Measurements from ENCODE around the gene EPN1. TPM values are rescaled to one million over a fixed set of nuclear protein-coding genes. Genes with fewer than 3 reads are reported as not detected.

EPN1 gene
- total RNA-seq, 1 donor from 2014 or later, result 65.2 TPM

DNA sequence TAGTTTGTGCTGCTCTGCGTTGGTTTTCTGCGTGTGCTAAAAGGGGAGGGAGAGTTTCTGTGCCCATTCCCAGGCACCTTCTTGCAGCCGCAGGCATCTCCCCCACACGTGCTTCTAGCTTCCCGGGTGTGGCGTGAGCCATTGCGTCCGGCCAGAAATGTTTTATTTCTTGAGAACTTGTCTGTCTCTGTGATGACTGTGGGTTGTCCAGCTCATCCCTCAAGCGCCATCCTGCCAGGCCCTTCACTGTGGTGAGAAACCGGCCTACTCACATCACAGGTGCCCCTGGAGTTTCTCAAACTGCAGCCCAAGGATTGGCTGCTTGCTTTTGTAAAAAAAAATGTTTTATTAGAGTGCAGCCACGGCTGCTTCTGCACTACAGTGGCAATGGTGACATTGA, 24.2 kb downstream of the EPN1 start:
- no peak overlapping the region for H3K4me3 Mint-ChIP-seq
- POLR2A ChIA-PET, result no interaction called here
- DNase-seq, result no peak
- no peak for ATAC-seq (ENCODE audit: low read depth)
- no peak overlapping the region for H3K27ac Mint-ChIP-seq
- peaks cover 6% of the 10 kb centered on the region for H3K4me1 Mint-ChIP-seq
- H3K36me3 Mint-ChIP-seq (ENCODE audit: low read depth), result peaks cover 57% of the 10 kb centered on the region
- intact Hi-C loops (cut with micrococcal nuclease), result no loop called here
- TF ChIP-seq, protein P1, sequence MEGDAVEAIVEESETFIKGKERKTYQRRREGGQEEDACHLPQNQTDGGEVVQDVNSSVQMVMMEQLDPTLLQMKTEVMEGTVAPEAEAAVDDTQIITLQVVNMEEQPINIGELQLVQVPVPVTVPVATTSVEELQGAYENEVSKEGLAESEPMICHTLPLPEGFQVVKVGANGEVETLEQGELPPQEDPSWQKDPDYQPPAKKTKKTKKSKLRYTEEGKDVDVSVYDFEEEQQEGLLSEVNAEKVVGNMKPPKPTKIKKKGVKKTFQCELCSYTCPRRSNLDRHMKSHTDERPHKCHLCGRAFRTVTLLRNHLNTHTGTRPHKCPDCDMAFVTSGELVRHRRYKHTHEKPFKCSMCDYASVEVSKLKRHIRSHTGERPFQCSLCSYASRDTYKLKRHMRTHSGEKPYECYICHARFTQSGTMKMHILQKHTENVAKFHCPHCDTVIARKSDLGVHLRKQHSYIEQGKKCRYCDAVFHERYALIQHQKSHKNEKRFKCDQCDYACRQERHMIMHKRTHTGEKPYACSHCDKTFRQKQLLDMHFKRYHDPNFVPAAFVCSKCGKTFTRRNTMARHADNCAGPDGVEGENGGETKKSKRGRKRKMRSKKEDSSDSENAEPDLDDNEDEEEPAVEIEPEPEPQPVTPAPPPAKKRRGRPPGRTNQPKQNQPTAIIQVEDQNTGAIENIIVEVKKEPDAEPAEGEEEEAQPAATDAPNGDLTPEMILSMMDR (IDR thresholded peaks at IDR 0.05), result no peak
- no peaks in the 10 kb centered on the region for H3K27me3 Mint-ChIP-seq
- H3K9me3 Mint-ChIP-seq, result no peaks in the 10 kb centered on the region
- CTCF ChIA-PET, result no interaction called here

DNA sequence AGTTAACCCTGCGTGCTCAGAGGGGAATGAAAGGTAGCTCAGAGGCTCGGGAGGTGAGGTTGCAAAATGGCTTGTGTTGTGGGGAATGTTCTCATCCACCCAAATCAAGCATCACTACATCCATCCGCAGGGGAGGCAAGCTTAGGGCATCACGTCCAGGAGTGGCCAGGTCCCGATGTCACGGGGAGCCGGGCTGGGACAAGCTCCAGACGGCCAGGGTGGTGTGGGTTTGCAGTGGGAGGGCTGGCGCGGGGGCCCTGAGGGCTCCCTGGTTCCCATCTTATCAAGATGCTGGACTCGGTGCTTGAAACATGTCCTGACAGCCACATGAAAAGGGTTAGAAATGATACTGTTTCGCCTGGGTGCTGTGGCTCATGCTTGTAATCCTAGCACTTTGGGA, 25.8 kb downstream of the EPN1 start:
- peaks cover 7% of the 10 kb centered on the region for H3K4me1 Mint-ChIP-seq
- CTCF ChIA-PET, result no interaction called here
- POLR2A ChIA-PET, result no interaction called here
- no peak overlapping the region for H3K4me3 Mint-ChIP-seq
- ATAC-seq (ENCODE audit: low read depth) (no peak), DNase-seq (no peak)
- peaks cover 50% of the 10 kb centered on the region for H3K36me3 Mint-ChIP-seq (ENCODE audit: low read depth)
- H3K27me3 Mint-ChIP-seq, result no peaks in the 10 kb centered on the region
- H3K27ac Mint-ChIP-seq, result no peak overlapping the region
- TF ChIP-seq, protein P1 (IDR thresholded peaks at IDR 0.05), result no peak
- intact Hi-C loops (cut with micrococcal nuclease), result no loop called here
- H3K9me3 Mint-ChIP-seq, result no peaks in the 10 kb centered on the region

DNA sequence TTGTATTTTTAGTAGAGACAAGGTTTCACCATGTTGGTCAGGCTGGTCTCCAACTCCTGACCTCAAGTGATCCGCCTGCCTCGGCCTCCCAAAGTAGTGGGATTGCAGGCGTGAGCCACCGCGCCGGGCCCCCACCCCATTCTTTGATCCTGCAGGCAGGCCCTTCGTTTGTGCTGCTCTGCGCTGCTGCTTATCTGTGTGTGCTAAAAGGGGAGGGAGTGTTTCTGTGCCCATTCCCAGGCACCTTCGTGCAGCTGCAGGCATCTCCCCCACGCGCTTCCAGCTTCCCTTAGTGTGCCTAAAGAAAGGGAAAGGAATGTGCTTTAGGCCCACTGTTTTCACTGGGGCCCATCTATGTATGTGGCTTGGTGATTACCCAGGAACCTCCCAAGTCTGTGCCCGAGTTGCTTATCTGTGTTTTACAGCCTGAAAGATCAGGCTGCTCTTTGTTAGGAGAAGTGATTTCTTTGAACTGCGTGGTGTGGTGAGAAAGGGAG, 27.2 kb downstream of the EPN1 start:
- Mint-ChIP-seq H3K4me3 (no peak overlapping the region), H3K9me3 (no peaks in the 10 kb centered on the region), H3K27ac (no peak overlapping the region), H3K36me3 (ENCODE audit: low read depth) (peaks cover 36% of the 10 kb centered on the region), H3K27me3 (no peaks in the 10 kb centered on the region), H3K4me1 (peaks cover 7% of the 10 kb centered on the region)
- no peak for DNase-seq
- POLR2A ChIA-PET, result no interaction called here
- ATAC-seq (ENCODE audit: low read depth), result no peak
- TF ChIP-seq, protein P1 (IDR thresholded peaks at IDR 0.05), result no peak
- intact Hi-C loops (cut with micrococcal nuclease), result no loop called here
- CTCF ChIA-PET, result no interaction called here

DNA sequence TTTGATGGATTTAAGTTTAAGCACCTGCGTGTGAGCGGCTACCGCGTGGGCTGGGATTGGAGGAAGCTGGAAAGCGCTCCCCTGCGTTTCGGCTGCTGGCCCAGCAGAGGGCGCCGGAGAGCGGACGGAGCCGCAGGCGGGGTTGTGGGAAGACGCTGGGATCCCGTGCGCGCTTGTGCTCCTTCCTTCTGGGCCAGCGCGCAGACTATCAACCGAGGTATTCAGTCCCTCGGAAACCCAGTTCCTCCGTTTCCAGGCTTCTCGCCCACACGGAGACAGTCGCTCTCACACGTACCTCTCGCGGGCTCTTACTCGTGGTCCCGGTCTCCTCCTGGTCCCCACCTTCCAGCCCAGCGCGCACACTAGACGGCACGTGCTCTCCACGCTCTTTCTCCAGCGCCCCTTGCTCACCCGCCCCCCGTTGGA, 28.8 kb downstream of the EPN1 start:
- H3K9me3 Mint-ChIP-seq, result no peaks in the 10 kb centered on the region
- H3K36me3 Mint-ChIP-seq (ENCODE audit: low read depth), result peaks cover 25% of the 10 kb centered on the region
- TF ChIP-seq, protein P1 (IDR thresholded peaks at IDR 0.05), result peak; percentile 35
- no peak for DNase-seq
- ChIA-PET POLR2A (no interaction called here), CTCF (interaction anchor here (0.8 kb wide), 1 partner anchor 105 kb away, joined by 3 read pairs; no protein-coding TSS in a partner anchor)
- H3K4me1 Mint-ChIP-seq, result peaks cover 7% of the 10 kb centered on the region
- ATAC-seq (ENCODE audit: low read depth), result peak; percentile 57
- no peaks in the 10 kb centered on the region for H3K27me3 Mint-ChIP-seq
- H3K4me3 Mint-ChIP-seq, result no peak overlapping the region
- H3K27ac Mint-ChIP-seq, result no peak overlapping the region
- intact Hi-C loops (cut with micrococcal nuclease), result no loop called here

DNA sequence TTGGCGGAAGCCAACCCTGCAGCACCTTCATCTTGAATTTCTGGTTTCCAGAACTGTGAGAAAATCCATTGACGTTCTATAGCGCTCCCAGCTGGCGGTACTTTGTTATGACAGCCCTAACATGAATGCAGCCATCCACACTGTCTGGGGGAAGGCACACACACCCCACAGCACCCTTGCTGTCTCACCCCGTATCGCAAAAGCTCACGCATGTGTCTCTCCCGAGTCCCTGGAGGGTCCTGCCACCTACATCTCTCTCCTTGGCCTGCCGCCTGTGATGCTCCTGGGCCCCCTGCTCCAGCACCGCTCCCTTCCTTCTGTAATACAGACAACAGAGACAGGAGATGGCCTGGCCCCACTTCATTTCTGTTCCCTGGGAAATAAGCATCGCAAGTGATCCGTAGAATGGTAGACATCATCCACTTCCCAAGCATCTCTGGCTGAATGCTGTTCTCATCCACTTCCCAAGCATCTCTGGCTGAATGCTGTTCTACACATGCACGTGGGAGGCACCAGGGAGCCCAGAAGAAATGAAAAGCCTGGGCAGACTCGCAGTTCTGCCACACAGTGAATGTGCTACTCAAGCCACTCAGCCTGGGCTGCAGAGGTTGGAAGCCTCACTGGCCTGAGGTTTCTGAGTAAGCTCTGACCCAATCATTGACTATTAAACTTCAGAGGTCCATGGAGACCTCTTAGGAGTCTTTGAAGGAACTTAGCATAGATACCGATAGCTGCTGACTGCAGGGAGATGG, 29.6 kb downstream of the EPN1 start:
- Mint-ChIP-seq H3K9me3 (no peaks in the 10 kb centered on the region), H3K27ac (no peak overlapping the region), H3K36me3 (ENCODE audit: low read depth) (peaks cover 18% of the 10 kb centered on the region), H3K27me3 (no peaks in the 10 kb centered on the region), H3K4me3 (no peak overlapping the region), H3K4me1 (peaks cover 7% of the 10 kb centered on the region)
- no peak for DNase-seq
- ChIA-PET POLR2A (no interaction called here), CTCF (no interaction called here)
- intact Hi-C loops (cut with micrococcal nuclease), result no loop called here
- no peak for ATAC-seq (ENCODE audit: low read depth)
- TF ChIP-seq, protein P1 (IDR thresholded peaks at IDR 0.05), result no peak

Measured in activated B cell treated with CpG ODN at 0.5 μM for 24 hours (primary cell).